Measurements from ENCODE around the gene KRT15.

The KRT15 gene

DNA sequence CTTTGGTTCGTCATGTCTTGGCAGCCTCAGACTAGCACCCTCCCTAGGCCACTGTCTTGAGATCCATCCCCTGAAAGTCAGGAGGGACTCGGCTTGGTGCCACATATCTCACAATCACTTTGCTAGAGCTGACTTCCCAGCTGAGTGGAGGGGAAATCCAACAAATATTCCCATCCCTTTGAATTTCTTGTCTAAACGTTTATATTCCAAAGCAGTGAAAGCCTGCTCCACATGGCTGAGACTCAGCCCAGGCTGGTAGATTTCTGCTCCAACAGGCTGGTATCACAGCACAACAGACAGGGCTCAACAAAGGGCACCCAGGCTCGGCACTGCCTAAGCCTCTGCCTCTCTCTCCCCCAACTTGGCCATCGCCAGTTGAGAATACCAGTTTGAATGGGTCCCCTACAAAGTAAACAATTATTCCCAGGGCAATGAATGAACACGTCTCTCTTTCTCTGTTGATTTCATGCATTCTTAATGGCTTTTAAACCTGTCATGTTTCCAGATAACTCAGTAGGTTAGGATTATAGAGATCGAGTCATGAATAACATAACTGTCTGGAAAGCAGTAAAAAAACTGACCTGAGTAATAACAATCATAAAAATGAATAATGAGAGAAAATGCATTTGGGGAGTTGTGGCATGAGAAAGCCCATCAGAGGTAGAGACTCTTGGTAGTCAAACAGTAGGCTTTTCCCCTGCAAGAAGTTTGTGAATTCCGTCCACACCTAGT lies 14.3 kb downstream of the KRT15 start:
- Histone ChIP-seq H3K79me2 (ENCODE audit: insufficient read depth, low read depth) (no peaks in the 10 kb centered on the region), H3K27me3 (ENCODE audit: insufficient read depth, low read depth) (peaks cover 3% of the 10 kb centered on the region; the same call in 1 of the 2 replicates), H3K4me1 (ENCODE audit: low read depth, poor library complexity, severe bottlenecking) (no peaks in the 10 kb centered on the region), H3K27ac (no peak overlapping the region), H3K4me3 (IDR thresholded peaks at IDR 0.05; ENCODE audit: insufficient read depth, low read depth, low read length) (no peak overlapping the region), H3K36me3 (ENCODE audit: insufficient read depth) (no peaks in the 10 kb centered on the region), H3K4me2 (no peak overlapping the region), H3K9ac (no peak overlapping the region), H2AFZ (ENCODE audit: low read depth) (no peak overlapping the region), H4K20me1 (ENCODE audit: insufficient read depth) (no peaks in the 10 kb centered on the region)
- TF ChIP-seq, protein P1, sequence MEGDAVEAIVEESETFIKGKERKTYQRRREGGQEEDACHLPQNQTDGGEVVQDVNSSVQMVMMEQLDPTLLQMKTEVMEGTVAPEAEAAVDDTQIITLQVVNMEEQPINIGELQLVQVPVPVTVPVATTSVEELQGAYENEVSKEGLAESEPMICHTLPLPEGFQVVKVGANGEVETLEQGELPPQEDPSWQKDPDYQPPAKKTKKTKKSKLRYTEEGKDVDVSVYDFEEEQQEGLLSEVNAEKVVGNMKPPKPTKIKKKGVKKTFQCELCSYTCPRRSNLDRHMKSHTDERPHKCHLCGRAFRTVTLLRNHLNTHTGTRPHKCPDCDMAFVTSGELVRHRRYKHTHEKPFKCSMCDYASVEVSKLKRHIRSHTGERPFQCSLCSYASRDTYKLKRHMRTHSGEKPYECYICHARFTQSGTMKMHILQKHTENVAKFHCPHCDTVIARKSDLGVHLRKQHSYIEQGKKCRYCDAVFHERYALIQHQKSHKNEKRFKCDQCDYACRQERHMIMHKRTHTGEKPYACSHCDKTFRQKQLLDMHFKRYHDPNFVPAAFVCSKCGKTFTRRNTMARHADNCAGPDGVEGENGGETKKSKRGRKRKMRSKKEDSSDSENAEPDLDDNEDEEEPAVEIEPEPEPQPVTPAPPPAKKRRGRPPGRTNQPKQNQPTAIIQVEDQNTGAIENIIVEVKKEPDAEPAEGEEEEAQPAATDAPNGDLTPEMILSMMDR (conservative IDR thresholded peaks at IDR 0.05; ENCODE audit: low read depth, low read length): no peak

DNA sequence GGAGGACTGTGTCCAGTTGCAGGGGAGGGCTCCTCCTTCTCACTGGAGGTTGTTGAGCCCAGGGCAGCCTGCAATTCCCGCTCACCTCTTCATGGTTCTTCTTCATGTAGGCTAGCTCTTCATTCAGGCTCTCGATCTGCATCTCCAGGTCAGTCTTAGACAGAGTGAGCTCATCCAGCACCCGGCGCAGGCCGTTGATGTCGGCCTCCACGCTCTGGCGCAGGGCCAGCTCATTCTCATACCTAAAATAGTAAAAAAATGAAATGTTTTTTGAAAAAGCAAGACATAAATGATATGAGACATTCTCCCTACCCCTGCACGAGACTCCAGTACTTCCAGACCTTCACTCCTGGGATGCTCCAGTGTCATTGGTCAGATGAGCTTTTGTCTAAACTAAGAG lies 15.5 kb downstream of the KRT15 start:
- H3K79me2 ChIP-seq (ENCODE audit: insufficient read depth, low read depth): no peaks in the 10 kb centered on the region
- peaks cover 5% of the 10 kb centered on the region; the same call in 1 of the 2 replicates for H3K27me3 ChIP-seq (ENCODE audit: insufficient read depth, low read depth)
- TF ChIP-seq, protein P1 (conservative IDR thresholded peaks at IDR 0.05; ENCODE audit: low read depth, low read length): no peak
- H3K36me3 ChIP-seq (ENCODE audit: insufficient read depth): no peaks in the 10 kb centered on the region
- H3K4me2 ChIP-seq: no peak overlapping the region
- H3K9ac ChIP-seq: no peak overlapping the region
- no peaks in the 10 kb centered on the region for H3K4me1 ChIP-seq (ENCODE audit: low read depth, poor library complexity, severe bottlenecking)
- H3K27ac ChIP-seq: no peak overlapping the region
- H3K4me3 ChIP-seq (IDR thresholded peaks at IDR 0.05; ENCODE audit: insufficient read depth, low read depth, low read length): no peak overlapping the region
- H2AFZ ChIP-seq (ENCODE audit: low read depth): no peak overlapping the region
- no peaks in the 10 kb centered on the region for H4K20me1 ChIP-seq (ENCODE audit: insufficient read depth)

DNA sequence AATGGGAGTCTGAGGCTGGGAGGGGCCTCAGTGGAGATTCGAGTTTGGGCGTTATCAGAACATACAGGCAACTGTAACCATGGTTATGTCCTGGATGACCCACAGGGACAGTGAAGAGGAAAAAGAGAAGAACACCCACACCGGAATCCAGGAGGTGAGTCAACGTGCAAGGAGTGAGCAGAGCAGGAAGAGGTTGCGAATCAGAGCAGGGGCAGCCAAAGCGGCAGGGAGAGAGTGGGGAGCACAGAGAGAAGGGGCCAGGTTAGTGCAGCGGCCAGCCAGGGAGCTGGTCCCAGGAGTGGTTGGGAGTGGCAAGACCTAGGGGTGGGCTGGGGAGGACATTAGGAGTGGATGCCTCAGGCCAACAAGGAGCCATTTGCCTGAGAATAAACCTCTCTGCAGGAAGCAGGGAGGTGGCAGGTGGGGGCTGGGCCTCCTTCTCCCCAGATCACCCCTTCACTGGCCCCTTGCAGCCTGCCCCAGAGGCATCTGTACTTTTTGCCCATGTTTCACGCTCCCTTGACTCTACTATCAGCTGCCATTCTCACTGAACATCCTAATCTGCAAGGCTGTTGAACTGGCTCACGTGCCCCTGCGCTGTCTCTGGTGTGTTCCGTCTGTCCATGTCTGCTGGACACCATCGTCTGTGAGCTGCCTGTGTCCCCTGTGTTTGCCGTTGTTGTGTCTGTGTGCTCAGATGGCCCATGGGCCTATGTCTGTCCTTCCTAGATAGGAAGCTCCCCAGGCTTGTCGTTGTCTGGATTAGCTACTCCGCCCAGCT lies 18.4 kb downstream of the KRT15 start:
- no peaks in the 10 kb centered on the region for H3K79me2 ChIP-seq (ENCODE audit: insufficient read depth, low read depth)
- peaks cover 5% of the 10 kb centered on the region; the same call in 1 of the 2 replicates for H3K27me3 ChIP-seq (ENCODE audit: insufficient read depth, low read depth)
- H3K27ac ChIP-seq: no peak overlapping the region
- no peaks in the 10 kb centered on the region for H3K4me1 ChIP-seq (ENCODE audit: low read depth, poor library complexity, severe bottlenecking)
- H3K4me2 ChIP-seq: no peak overlapping the region
- no peaks in the 10 kb centered on the region for H4K20me1 ChIP-seq (ENCODE audit: insufficient read depth)
- TF ChIP-seq, protein P1 (conservative IDR thresholded peaks at IDR 0.05; ENCODE audit: low read depth, low read length): no peak
- no peak overlapping the region for H2AFZ ChIP-seq (ENCODE audit: low read depth)
- H3K9ac ChIP-seq: no peak overlapping the region
- no peak overlapping the region for H3K4me3 ChIP-seq (IDR thresholded peaks at IDR 0.05; ENCODE audit: insufficient read depth, low read depth, low read length)
- no peaks in the 10 kb centered on the region for H3K36me3 ChIP-seq (ENCODE audit: insufficient read depth)

DNA sequence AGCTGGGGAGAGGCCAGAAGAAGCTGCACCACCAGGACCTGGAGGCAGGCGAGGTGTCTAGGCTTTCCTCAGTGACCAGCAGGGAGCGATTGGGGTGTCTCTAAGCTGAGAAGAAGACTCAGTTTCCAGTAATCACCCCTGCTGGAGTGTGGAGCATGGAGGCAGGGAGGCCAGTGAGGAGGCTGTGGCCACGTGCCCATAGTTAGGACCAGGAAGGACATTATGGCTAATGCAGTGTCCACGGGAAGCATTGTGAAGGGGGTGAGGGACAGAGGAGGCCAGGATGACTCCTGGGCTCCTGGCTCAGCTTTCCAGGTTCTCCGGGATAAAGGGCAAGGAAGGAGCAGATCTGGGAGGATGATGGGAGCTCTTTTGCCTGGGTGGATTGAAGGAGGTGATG lies 19.0 kb downstream of the KRT15 start:
- H3K79me2 ChIP-seq (ENCODE audit: insufficient read depth, low read depth): no peaks in the 10 kb centered on the region
- no peaks in the 10 kb centered on the region for H4K20me1 ChIP-seq (ENCODE audit: insufficient read depth)
- no peak overlapping the region for H3K4me2 ChIP-seq
- H3K27me3 ChIP-seq (ENCODE audit: insufficient read depth, low read depth): peaks cover 5% of the 10 kb centered on the region; the same call in 1 of the 2 replicates
- TF ChIP-seq, protein P1 (conservative IDR thresholded peaks at IDR 0.05; ENCODE audit: low read depth, low read length): no peak
- no peak overlapping the region for H3K27ac ChIP-seq
- no peak overlapping the region for H2AFZ ChIP-seq (ENCODE audit: low read depth)
- no peaks in the 10 kb centered on the region for H3K36me3 ChIP-seq (ENCODE audit: insufficient read depth)
- H3K9ac ChIP-seq: no peak overlapping the region
- no peaks in the 10 kb centered on the region for H3K4me1 ChIP-seq (ENCODE audit: low read depth, poor library complexity, severe bottlenecking)
- H3K4me3 ChIP-seq (IDR thresholded peaks at IDR 0.05; ENCODE audit: insufficient read depth, low read depth, low read length): no peak overlapping the region

All from KMS-11 (cell line).